CD8-positive, alpha-beta memory T cell (primary cell): ENCODE results near the gene PAQR4. TPM values are rescaled to one million over a fixed set of nuclear protein-coding genes. Genes with fewer than 3 reads are reported as not detected.

Experiments
- CTCF ChIA-PET: fragments of 350-600 bp; sonication (Branson Sonifier 250); formaldehyde crosslinking; loops from one replicate; lab custom pipeline; 2021; ENCODE audit warnings: antibody characterized with exemption; lab: Charles Lee
- POLR2A ChIA-PET: fragments of 350-600 bp; sonication (Branson Sonifier 250); formaldehyde crosslinking; loops from one replicate; lab custom pipeline; 2021; ENCODE audit warnings: antibody characterized with exemption; lab: Charles Lee
- DNase-seq, 5 donors: peaks; one replicate each; pipeline versions ENCODE4 v3.0.0 to v3.0.0-alpha.2; 2020 to 2022; ENCODE audit warnings: mixed read lengths in 1 of 5
- H3K27ac ChIP-seq: one replicate; pipeline ENCODE4 v1.7.0; 2013; ENCODE audit warnings: low read depth, mild to moderate bottlenecking, low read length, moderate library complexity
- H3K27me3 ChIP-seq: 2 replicates; pipeline ENCODE4 v1.7.0; 2013; ENCODE audit warnings: low read length, mild to moderate bottlenecking; ENCODE audit not compliant: insufficient read depth, poor library complexity, severe bottlenecking
- H3K36me3 ChIP-seq: 2 replicates; pipeline ENCODE4 v1.7.0; 2013; ENCODE audit warnings: mild to moderate bottlenecking, low read length, moderate library complexity; ENCODE audit not compliant: insufficient read depth
- H3K4me1 ChIP-seq: 2 replicates; pipeline ENCODE4 v1.7.0; 2013; ENCODE audit warnings: mild to moderate bottlenecking, low read length, moderate library complexity; ENCODE audit not compliant: insufficient read depth
- H3K4me3 ChIP-seq: 2 replicates; pipeline ENCODE4 v1.7.0; 2013; ENCODE audit warnings: mild to moderate bottlenecking, low read length
- H3K9me3 ChIP-seq: 2 replicates; pipeline ENCODE4 v1.7.0; 2013; ENCODE audit warnings: mild to moderate bottlenecking, low read length
- H3K27ac Mint-ChIP-seq, 8 donors: one replicate each; pipeline ENCODE4 v1.8.0; 2020 to 2021; ENCODE audit warnings: mixed read lengths in 8 of 8, mild to moderate bottlenecking in 6 of 8, inconsistent platforms in 3 of 8, moderate library complexity in 3 of 8
- H3K27me3 Mint-ChIP-seq, 2 donors: one replicate each; pipeline ENCODE4 v1.8.0; 2020 to 2021; ENCODE audit warnings: mixed read lengths in 2 of 2, mild to moderate bottlenecking in 1 of 2, moderate library complexity in 1 of 2
- H3K36me3 Mint-ChIP-seq, 3 donors: one replicate each; pipeline ENCODE4 v1.8.0; 2020 to 2021; ENCODE audit warnings: mixed read lengths in 3 of 3, inconsistent platforms in 1 of 3, mild to moderate bottlenecking in 1 of 3
- H3K4me1 Mint-ChIP-seq, 3 donors: one replicate each; pipeline ENCODE4 v1.8.0; 2020 to 2021; ENCODE audit warnings: mixed read lengths in 3 of 3, inconsistent platforms in 1 of 3, mild to moderate bottlenecking in 1 of 3
- H3K4me3 Mint-ChIP-seq, 7 donors: one replicate each; pipeline ENCODE4 v1.8.0; 2020 to 2021; ENCODE audit warnings: mixed read lengths in 7 of 7, mild to moderate bottlenecking in 6 of 7, moderate library complexity in 4 of 7, inconsistent platforms in 2 of 7
- H3K9me3 Mint-ChIP-seq, 5 donors: one replicate each; pipeline ENCODE4 v1.8.0; 2020 to 2022; ENCODE audit warnings: mixed read lengths in 5 of 5, mild to moderate bottlenecking in 3 of 5, moderate library complexity in 2 of 5, inconsistent platforms in 1 of 5
- polyA plus RNA-seq: library from polyadenylated mRNA; unstranded; fragments of 300-500 nt; fragmentation: Illumina TruSeq; gene quantifications from one replicate; pipeline ENCODE4 v1.2.3, GENCODE V29; 2021
- total RNA-seq, 2 experiments: library from RNA; stranded (reverse); gene quantifications; one replicate each; pipeline ENCODE4 v1.2.3, GENCODE V29; 2021

The PAQR4 gene
- total and polyA plus RNA-seq, 3 experiments from 2014 or later, result 1.5 to 39.0 (median 38.7) TPM

DNA sequence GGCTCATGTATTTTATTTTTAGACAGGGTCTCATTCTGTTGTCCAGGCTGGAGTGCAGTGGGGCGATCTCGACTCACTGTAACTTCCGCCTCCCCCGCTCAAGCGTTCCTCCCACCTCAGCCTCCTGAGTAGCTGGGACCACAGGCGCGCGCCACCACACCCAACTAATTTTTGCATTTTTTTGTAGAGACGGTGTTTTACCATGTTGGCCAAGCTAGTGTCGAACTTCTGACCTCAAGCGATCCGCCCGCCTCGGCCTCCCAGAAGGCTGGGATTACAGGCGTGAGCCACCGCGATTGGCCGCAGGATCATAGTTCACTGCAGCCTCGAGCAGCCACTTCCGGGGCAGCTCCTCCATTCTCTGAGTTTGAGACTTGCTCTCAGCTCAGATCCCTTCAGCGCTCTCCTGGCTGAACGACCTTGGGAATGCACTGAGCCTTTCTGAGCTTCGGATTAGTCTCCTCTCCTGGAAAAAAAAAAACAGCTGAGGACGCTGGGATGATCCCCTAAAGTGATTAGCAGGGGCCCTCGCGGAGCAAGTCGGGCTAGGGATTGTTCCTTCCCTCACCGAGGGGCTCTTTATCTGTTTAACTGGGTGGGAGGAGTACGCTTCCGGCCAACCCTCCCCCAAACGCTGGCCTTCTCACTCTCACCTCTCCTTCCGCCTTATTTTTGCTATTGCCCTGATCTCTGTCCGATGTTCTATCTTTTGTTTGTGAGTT is 12.2 kb downstream of the PAQR4 start:
- ChIA-PET POLR2A (interaction anchor here (0.6 to 2.1 kb wide), 3 partner anchors 19 to 100 kb away, joined by 3 to 5 read pairs (median 3); partner anchors contain the start of gene FLYWCH1), CTCF (interaction anchor here (0.7 to 1.5 kb wide), 8 partner anchors 11 to 148 kb away, joined by 3 to 5 read pairs (median 4); partner anchors contain the start of gene PAQR4)
- peaks cover 8% of the 10 kb centered on the region for H3K4me1 ChIP-seq
- Mint-ChIP-seq H3K9me3 (no peaks in the 10 kb centered on the region), H3K27ac (peak overlapping the region in 7 of 8 donors; percentile 10 to 96 (median 84)), H3K4me1 (peaks cover 4 to 18% (median 12%) of the 10 kb centered on the region in 3 donors), H3K36me3 (no peaks in the 10 kb centered on the region), H3K4me3 (peak overlapping the region; percentile 61 to 90 (median 81)), H3K27me3 (peaks cover 2 to 5% of the 10 kb centered on the region in 2 donors)
- peak overlapping the region; percentile 81 for H3K27ac ChIP-seq
- H3K4me3 ChIP-seq, result peak overlapping the region; percentile 82
- no peaks in the 10 kb centered on the region for H3K36me3 ChIP-seq
- H3K9me3 ChIP-seq, result no peaks in the 10 kb centered on the region
- no peaks in the 10 kb centered on the region for H3K27me3 ChIP-seq
- no peak for DNase-seq

DNA sequence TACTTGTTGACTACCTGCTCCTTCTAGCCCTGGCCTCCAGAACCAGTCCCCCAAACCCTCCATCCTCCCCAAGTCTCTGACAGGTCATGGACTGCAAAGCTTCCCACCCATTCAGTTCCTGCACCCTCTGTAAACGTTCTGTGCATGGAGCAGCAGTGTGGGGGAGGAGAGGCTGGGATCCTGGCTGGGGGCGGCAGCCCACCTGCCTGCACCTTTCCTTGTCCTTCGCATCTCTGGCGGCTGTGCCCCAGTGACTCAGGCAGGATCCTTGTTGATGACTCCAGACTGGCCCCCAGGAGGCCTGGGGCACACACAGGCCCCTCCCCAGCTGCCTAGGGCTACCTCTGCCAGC is 12.7 kb downstream of the PAQR4 start:
- no peak overlapping the region for H3K4me3 ChIP-seq
- H3K36me3 ChIP-seq, result no peaks in the 10 kb centered on the region
- Mint-ChIP-seq H3K4me1 (peaks cover 4 to 18% (median 12%) of the 10 kb centered on the region in 3 donors), H3K4me3 (peak overlapping the region; percentile 61 to 84 (median 77)), H3K36me3 (no peaks in the 10 kb centered on the region), H3K27ac (peak overlapping the region in 6 of 8 donors; percentile 10 to 96 (median 80)), H3K9me3 (no peaks in the 10 kb centered on the region), H3K27me3 (peaks cover 3 to 4% of the 10 kb centered on the region in 2 donors)
- no peaks in the 10 kb centered on the region for H3K27me3 ChIP-seq
- ChIA-PET POLR2A (interaction anchor here (2.1 kb wide), 1 partner anchor 70 kb away, joined by 5 read pairs; the partner anchor contains the start of gene FLYWCH1), CTCF (interaction anchor here (0.9 to 1.5 kb wide), 3 partner anchors 13 to 26 kb away, joined by 3 to 5 read pairs (median 4); partner anchors contain the start of gene PAQR4)
- peak overlapping the region; percentile 81 for H3K27ac ChIP-seq
- no peak for DNase-seq
- H3K9me3 ChIP-seq, result no peaks in the 10 kb centered on the region
- peaks cover 8% of the 10 kb centered on the region for H3K4me1 ChIP-seq

DNA sequence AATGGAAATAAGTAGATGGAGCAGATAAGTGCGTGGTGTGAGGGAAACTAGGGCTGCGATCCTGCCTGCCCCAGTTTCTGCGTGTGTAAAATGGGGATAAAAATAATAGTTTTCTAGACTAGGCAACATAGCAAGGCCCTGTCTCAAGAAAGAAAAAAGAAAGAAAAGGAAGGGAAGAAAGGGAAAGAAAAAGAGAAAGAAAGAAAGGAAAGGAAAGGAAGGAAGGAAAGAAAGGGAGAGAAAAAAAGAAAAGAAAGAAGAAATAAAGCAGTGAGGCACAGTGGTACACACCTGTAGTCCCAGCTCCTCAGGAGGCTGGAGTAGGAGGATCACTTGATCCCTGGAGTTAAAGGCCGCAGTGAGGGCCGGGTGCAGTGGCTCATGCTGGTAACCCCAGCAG is 13.3 kb downstream of the PAQR4 start:
- no peak for DNase-seq
- Histone ChIP-seq H3K27ac (no peak overlapping the region), H3K9me3 (no peaks in the 10 kb centered on the region), H3K27me3 (no peaks in the 10 kb centered on the region), H3K36me3 (no peaks in the 10 kb centered on the region), H3K4me1 (peaks cover 8% of the 10 kb centered on the region), H3K4me3 (no peak overlapping the region)
- H3K27ac Mint-ChIP-seq, result peak overlapping the region in 1 of 8 donors; percentile 25
- no peaks in the 10 kb centered on the region for H3K36me3 Mint-ChIP-seq
- H3K4me1 Mint-ChIP-seq, result peaks cover 4 to 18% (median 12%) of the 10 kb centered on the region in 3 donors
- peaks cover 0 to 3% of the 10 kb centered on the region in 2 donors for H3K27me3 Mint-ChIP-seq
- H3K4me3 Mint-ChIP-seq, result peak overlapping the region in 3 of 7 donors; percentile 77 to 84 (median 77)
- H3K9me3 Mint-ChIP-seq, result no peaks in the 10 kb centered on the region
- POLR2A ChIA-PET, result no interaction called here
- CTCF ChIA-PET, result interaction anchor here (0.9 to 1.5 kb wide), 6 partner anchors 10 to 25 kb away, joined by 3 to 5 read pairs (median 4); no protein-coding TSS in a partner anchor

DNA sequence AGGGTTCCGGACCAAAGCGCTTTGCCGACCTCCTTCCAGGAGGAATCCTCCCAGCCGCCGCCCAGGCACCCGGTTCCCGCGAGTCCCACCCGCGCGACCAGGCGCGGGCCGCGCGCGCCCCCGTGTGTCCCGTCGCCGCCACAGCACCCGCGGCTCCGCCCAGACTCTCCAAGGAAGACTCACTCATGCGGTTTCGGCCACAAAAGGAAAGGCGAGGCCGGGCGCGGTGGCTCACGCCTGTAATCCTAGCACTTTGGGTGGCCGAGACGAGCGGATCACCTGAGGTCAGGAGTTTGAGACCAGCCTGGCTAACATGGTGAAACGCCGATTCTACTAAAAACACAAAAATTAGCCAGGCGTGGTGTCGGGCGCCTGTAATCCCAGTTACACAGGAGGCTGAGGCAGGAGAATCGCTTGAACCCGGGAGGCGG is 14.6 kb downstream of the PAQR4 start:
- no peak overlapping the region for H3K27ac ChIP-seq
- Mint-ChIP-seq H3K36me3 (no peaks in the 10 kb centered on the region), H3K27me3 (peaks cover 0 to 3% of the 10 kb centered on the region in 2 donors), H3K27ac (no peak overlapping the region), H3K4me3 (peak overlapping the region in 3 of 7 donors; percentile 19 to 48 (median 29)), H3K9me3 (no peaks in the 10 kb centered on the region), H3K4me1 (peaks cover 4 to 18% (median 12%) of the 10 kb centered on the region in 3 donors)
- peaks cover 8% of the 10 kb centered on the region for H3K4me1 ChIP-seq
- no peaks in the 10 kb centered on the region for H3K9me3 ChIP-seq
- POLR2A ChIA-PET, result no interaction called here
- no peak overlapping the region for H3K4me3 ChIP-seq
- DNase-seq, result peak; percentile 28 to 71 (median 63)
- CTCF ChIA-PET, result interaction anchor here (0.8 to 1.2 kb wide), 5 partner anchors 16 to 39 kb away, joined by 3 to 7 read pairs (median 3); no protein-coding TSS in a partner anchor
- no peaks in the 10 kb centered on the region for H3K27me3 ChIP-seq
- H3K36me3 ChIP-seq, result no peaks in the 10 kb centered on the region

DNA sequence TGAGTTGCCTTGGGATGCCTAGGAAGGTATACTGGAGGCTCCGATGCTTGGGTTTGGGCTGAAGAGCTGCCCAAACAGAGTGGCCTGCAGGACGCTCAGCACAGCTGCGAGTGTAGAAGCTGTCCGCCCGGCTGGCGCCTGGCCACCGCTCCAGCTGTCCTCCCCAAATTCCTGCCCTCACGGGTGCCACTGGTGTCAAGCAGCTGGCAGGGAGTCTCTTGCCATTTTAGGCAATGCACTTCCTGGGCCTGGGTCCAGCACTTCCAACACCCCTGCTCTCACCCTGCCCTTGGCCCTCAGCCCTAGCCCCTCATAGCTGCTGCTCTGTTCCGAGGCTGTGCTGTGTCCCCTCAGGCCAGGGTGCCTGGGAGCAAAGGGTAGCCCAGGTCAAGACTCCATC is 16.3 kb downstream of the PAQR4 start:
- Histone ChIP-seq H3K27me3 (no peaks in the 10 kb centered on the region), H3K27ac (no peak overlapping the region), H3K4me3 (no peak overlapping the region), H3K36me3 (no peaks in the 10 kb centered on the region), H3K9me3 (no peaks in the 10 kb centered on the region), H3K4me1 (no peaks in the 10 kb centered on the region)
- Mint-ChIP-seq H3K36me3 (no peaks in the 10 kb centered on the region), H3K4me1 (peaks cover 4 to 15% (median 12%) of the 10 kb centered on the region in 3 donors), H3K9me3 (no peaks in the 10 kb centered on the region), H3K27me3 (peaks cover 1 to 3% of the 10 kb centered on the region in 2 donors), H3K27ac (no peak overlapping the region), H3K4me3 (no peak overlapping the region)
- DNase-seq, result no peak
- ChIA-PET CTCF (interaction anchor here (1.2 to 1.3 kb wide), 2 partner anchors 11 to 18 kb away, joined by 3 read pairs; no protein-coding TSS in a partner anchor), POLR2A (no interaction called here)

DNA sequence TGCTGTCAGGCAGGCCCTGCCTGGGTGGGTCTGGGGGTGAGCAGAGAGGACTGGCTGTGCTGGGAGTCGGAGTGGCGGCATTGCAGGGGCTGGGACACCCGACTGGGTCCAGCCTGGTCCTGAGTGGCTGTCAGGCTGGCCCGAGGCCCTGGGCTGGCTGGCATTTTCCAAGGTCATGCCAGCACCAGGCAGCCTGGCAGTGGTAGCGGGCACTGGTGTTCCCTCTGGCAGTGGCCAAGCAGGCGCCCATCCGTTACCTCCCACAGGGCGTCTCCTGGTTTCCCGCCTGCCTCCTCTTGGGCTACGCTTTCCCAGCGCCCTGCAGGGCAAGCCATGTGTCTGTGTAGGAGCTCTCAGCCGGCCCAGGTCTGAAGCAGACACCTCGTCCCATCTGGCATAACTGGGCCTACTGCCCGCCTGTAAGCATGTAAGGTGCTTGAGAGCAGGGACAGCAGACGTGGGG is 16.8 kb downstream of the PAQR4 start:
- no peak overlapping the region for H3K4me3 ChIP-seq
- ChIA-PET POLR2A (no interaction called here), CTCF (no interaction called here)

DNA sequence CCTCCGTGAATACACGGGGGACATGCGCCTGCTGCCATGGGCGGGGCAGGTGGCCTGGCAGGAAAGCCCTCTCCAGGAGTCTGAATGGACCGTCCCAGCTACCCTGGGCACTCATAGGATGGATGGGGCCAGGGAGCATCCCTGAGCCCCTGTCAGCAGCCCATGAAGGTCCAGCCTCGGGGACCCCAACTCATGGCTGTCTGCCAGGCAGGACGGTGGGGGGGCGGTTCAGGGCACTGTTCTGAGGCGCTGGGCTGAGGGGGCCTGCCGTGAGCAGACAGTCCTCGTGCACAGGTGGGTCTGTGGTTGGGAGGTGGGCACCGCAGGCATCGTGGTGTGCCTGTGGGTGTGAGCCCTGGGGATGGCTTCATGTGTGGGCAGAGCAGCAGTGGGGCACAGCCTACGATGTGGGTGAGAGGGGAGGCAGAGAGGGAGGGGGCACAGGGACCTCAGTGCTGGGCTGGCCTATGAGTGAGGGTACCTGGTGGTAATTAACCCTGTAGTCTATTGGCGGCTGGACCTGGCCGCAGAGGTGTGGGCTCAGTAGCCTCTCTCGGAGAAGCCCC is 17.6 kb downstream of the PAQR4 start:
- H3K4me3 ChIP-seq, result no peak overlapping the region
- H3K9me3 ChIP-seq, result no peaks in the 10 kb centered on the region
- H3K36me3 ChIP-seq, result no peaks in the 10 kb centered on the region
- no peak for DNase-seq
- Mint-ChIP-seq H3K4me3 (no peak overlapping the region), H3K9me3 (no peaks in the 10 kb centered on the region), H3K27me3 (peaks cover 3 to 4% of the 10 kb centered on the region in 2 donors), H3K36me3 (no peaks in the 10 kb centered on the region), H3K4me1 (peaks cover under 1 to 11% (median 3%) of the 10 kb centered on the region in 3 donors), H3K27ac (no peak overlapping the region)
- CTCF ChIA-PET, result no interaction called here
- POLR2A ChIA-PET, result no interaction called here
- H3K27me3 ChIP-seq, result no peaks in the 10 kb centered on the region
- no peak overlapping the region for H3K27ac ChIP-seq
- H3K4me1 ChIP-seq, result no peaks in the 10 kb centered on the region

More for the DNA sequence above, 16.8 kb downstream of the PAQR4 start:
- no peaks in the 10 kb centered on the region for H3K36me3 ChIP-seq
- DNase-seq, result no peak
- Mint-ChIP-seq H3K4me1 (peaks cover 4 to 13% (median 9%) of the 10 kb centered on the region in 3 donors), H3K9me3 (no peaks in the 10 kb centered on the region), H3K4me3 (no peak overlapping the region), H3K27ac (no peak overlapping the region), H3K27me3 (peaks cover 3 to 4% of the 10 kb centered on the region in 2 donors), H3K36me3 (no peaks in the 10 kb centered on the region)
- no peaks in the 10 kb centered on the region for H3K4me1 ChIP-seq
- no peak overlapping the region for H3K27ac ChIP-seq
- no peaks in the 10 kb centered on the region for H3K27me3 ChIP-seq
- no peaks in the 10 kb centered on the region for H3K9me3 ChIP-seq
